Keratinocyte (primary cell): ENCODE data around the gene MRPL43. TPM values are rescaled to one million over a fixed set of nuclear protein-coding genes. Genes with fewer than 3 reads are reported as not detected.

ENCODE experiments used
- DNase-seq: peaks from one replicate; pipeline ENCODE4 v3.0.0-alpha.2; 2011; ENCODE audit warnings: low read depth, missing footprints, low spot score
- FAIRE-seq: peaks from 2 replicates; lab custom pipeline; 2011; peaks lifted over from hg19 to GRCh38; lab: Jason Lieb, UNC
- H2AFZ ChIP-seq: 2 replicates; pipeline ENCODE4 v1.6.0; 2012; ENCODE audit warnings: low read length, control low read depth, inconsistent platforms; ENCODE audit not compliant: control insufficient read depth
- H3K27ac ChIP-seq: 2 replicates; pipeline ENCODE4 v1.5.1; 2011; ENCODE audit warnings: low read length; ENCODE audit not compliant: control insufficient read depth, insufficient read depth
- H3K27me3 ChIP-seq: 3 replicates; pipeline ENCODE4 v1.6.0; 2011; ENCODE audit warnings: low read length; ENCODE audit not compliant: control insufficient read depth, insufficient read depth; ENCODE audit errors: extremely low read depth
- H3K36me3 ChIP-seq, 2 experiments: 2 replicates in 1 of 2; 3 replicates in 1 of 2; pipeline ENCODE4 v1.5.1; 2011; ENCODE audit warnings: low read length in 2 of 2, mild to moderate bottlenecking in 1 of 2; ENCODE audit not compliant: control insufficient read depth in 2 of 2, insufficient read depth in 2 of 2; ENCODE audit errors: extremely low read depth in 1 of 2
- H3K4me1 ChIP-seq: 3 replicates; pipeline ENCODE4 v1.5.1; 2011; ENCODE audit warnings: low read length; ENCODE audit not compliant: control insufficient read depth, insufficient read depth; ENCODE audit errors: extremely low read depth
- H3K4me2 ChIP-seq: 3 replicates; pipeline ENCODE4 v1.6.0; 2011; ENCODE audit warnings: low read depth, low read length; ENCODE audit not compliant: control insufficient read depth, insufficient read depth; ENCODE audit errors: extremely low read depth
- H3K4me3 ChIP-seq, 3 experiments: fragments of 200-600 bp in 1 of 3; sonication (generic) in 1 of 3; 2 replicates in 2 of 3; 3 replicates in 1 of 3; pipeline ENCODE4 v1.5.1; 2011 to 2016; ENCODE audit warnings: low read length in 3 of 3, mild to moderate bottlenecking in 3 of 3, control low read depth in 2 of 3, inconsistent platforms in 1 of 3, low read depth in 1 of 3, mixed read lengths in 1 of 3, mixed run types in 1 of 3, moderate library complexity in 1 of 3; ENCODE audit not compliant: control insufficient read depth in 2 of 3, insufficient read depth in 2 of 3; ENCODE audit errors: extremely low read depth in 1 of 3
- H3K79me2 ChIP-seq: 2 replicates; pipeline ENCODE4 v1.6.0; 2012; ENCODE audit warnings: low read length; ENCODE audit not compliant: control insufficient read depth, insufficient read depth
- H3K9ac ChIP-seq: 3 replicates; pipeline ENCODE4 v1.6.0; 2011; ENCODE audit warnings: low read length; ENCODE audit not compliant: control insufficient read depth, insufficient read depth; ENCODE audit errors: extremely low read depth
- H3K9me1 ChIP-seq: 3 replicates; pipeline ENCODE4 v1.6.0; 2011; ENCODE audit warnings: low read length; ENCODE audit not compliant: control insufficient read depth, insufficient read depth; ENCODE audit errors: extremely low read depth
- H3K9me3 ChIP-seq: 2 replicates; pipeline ENCODE4 v1.5.1; 2012; ENCODE audit warnings: low read depth, low read length; ENCODE audit not compliant: control insufficient read depth
- H4K20me1 ChIP-seq: 3 replicates; pipeline ENCODE4 v1.6.0; 2011; ENCODE audit warnings: low read length; ENCODE audit not compliant: control insufficient read depth, insufficient read depth; ENCODE audit errors: extremely low read depth
- EZH2 ChIP-seq: IDR thresholded peaks from one replicate; pipeline ENCODE4 v1.6.1; 2012; ENCODE audit warnings: inconsistent platforms, mild to moderate bottlenecking, low read length, moderate library complexity
- dilution Hi-C: fragments of 300-500 bp; cut with MboI; formaldehyde crosslinking; loops from one replicate; pipeline ENCODE4 v1.7.0; 2020; ENCODE audit warnings: low sequenced_read_pairs; ENCODE audit not compliant: extremely low pct_ligation_motif_present
- polyA plus RNA-seq, 5 experiments: library from polyadenylated mRNA; depleted of rRNA in 3 of 5; stranded (reverse) in 3 of 5; stranded (forward) in 1 of 5; unstranded in 1 of 5; fragments of >200 nt; gene quantifications; 1 replicate in 1 of 5; 2 replicates in 3 of 5; 3 replicates in 1 of 5; pipeline versions ENCODE4 v1.2.1 to v1.2.3, GENCODE V29; 2011 to 2012; ENCODE audit warnings: missing spikeins in 2 of 5, low read depth in 1 of 5, low replicate concordance in 1 of 5
- TF ChIP-seq, protein P1 (sequence below), 3 experiments: IDR thresholded peaks in 1 of 3; conservative IDR thresholded peaks in 1 of 3; optimal IDR thresholded peaks in 1 of 3; 2 replicates in 2 of 3; 3 replicates in 1 of 3; pipeline versions ENCODE3 to v1.5.1; 2011; ENCODE audit warnings: low read length in 3 of 3, mild to moderate bottlenecking in 3 of 3, moderate library complexity in 2 of 3, control low read depth in 1 of 3, inconsistent platforms in 1 of 3; ENCODE audit not compliant: insufficient read depth in 2 of 3; ENCODE audit errors: extremely low read depth in 1 of 3

The MRPL43 gene
- polyA plus RNA-seq, 1 donor (not counting 4 experiments of a cell fraction or from before 2014, with no cell fraction given), result 71.1 TPM

DNA sequence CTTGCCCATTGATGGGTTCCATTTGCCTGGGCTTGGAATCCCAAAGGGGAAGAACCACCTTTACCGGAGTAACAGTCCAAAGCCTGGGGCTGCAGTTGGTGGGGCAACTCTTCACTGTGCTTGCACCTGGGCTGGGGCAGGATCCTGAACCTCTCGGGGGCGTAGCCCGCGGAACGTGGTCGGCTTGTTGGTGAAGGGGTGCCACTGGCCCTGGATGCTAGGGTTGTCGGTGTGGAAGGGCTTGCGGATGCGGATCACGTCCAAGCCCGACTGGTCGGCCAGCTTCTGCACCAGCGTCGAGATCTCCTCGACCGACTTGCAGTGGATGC lies 710 bp downstream of the MRPL43 start:
- Histone ChIP-seq H3K27ac (peak overlapping the region; percentile 63), H4K20me1 (no peaks in the 10 kb centered on the region), H3K4me2 (peak overlapping the region; percentile 97), H2AFZ (peak overlapping the region; percentile 99), H3K4me1 (peaks cover 17% of the 10 kb centered on the region), H3K9me1 (peaks cover 4% of the 10 kb centered on the region), H3K9ac (peak overlapping the region; percentile 85), H3K36me3 (peaks cover 26 to 41% of the 10 kb centered on the region in 2 experiments), H3K79me2 (peaks cover 56% of the 10 kb centered on the region), H3K9me3 (no peaks in the 10 kb centered on the region), H3K27me3 (no peaks in the 10 kb centered on the region), H3K4me3 (peak overlapping the region; percentile 85 to 98 (median 87))
- no peak for DNase-seq
- dilution Hi-C loops, result no loop called here
- TF ChIP-seq EZH2, result no peak
- TF ChIP-seq, protein P1, sequence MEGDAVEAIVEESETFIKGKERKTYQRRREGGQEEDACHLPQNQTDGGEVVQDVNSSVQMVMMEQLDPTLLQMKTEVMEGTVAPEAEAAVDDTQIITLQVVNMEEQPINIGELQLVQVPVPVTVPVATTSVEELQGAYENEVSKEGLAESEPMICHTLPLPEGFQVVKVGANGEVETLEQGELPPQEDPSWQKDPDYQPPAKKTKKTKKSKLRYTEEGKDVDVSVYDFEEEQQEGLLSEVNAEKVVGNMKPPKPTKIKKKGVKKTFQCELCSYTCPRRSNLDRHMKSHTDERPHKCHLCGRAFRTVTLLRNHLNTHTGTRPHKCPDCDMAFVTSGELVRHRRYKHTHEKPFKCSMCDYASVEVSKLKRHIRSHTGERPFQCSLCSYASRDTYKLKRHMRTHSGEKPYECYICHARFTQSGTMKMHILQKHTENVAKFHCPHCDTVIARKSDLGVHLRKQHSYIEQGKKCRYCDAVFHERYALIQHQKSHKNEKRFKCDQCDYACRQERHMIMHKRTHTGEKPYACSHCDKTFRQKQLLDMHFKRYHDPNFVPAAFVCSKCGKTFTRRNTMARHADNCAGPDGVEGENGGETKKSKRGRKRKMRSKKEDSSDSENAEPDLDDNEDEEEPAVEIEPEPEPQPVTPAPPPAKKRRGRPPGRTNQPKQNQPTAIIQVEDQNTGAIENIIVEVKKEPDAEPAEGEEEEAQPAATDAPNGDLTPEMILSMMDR (optimal IDR thresholded peaks at IDR 0.05 in 1 of 3, IDR thresholded peaks at IDR 0.05 in 1 of 3, conservative IDR thresholded peaks at IDR 0.05 in 1 of 3; ENCODE audit: extremely low read depth in 1 of 3, insufficient read depth in 2 of 3, low read length in 3 of 3), result no peak
- FAIRE-seq, result no peak

DNA sequence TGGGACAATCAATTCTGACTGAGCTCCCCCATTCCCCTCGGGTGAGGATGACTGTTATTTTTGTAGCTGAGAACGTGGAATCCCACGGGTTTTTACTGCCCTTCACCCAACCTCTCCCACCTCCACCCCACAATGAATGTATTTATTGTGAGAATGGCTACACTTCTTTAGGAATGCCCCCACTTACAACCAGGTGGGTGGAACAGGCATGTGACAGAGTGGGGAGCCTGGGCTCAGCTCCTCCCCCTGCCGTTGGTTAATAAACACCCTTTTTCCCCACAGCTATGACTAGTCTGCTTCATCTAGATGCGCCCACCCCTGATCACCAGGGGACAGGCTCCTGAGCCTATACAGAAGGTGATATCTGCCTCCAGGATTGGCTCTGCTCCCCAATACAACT lies 2.0 kb downstream of the MRPL43 start:
- H3K4me2 ChIP-seq, result no peak overlapping the region
- peaks cover 17% of the 10 kb centered on the region for H3K4me1 ChIP-seq
- peaks cover 46% of the 10 kb centered on the region for H3K79me2 ChIP-seq
- dilution Hi-C loops, result no loop called here
- H3K9me1 ChIP-seq, result peaks cover 4% of the 10 kb centered on the region
- H2AFZ ChIP-seq, result no peak overlapping the region
- no peak overlapping the region for H3K9ac ChIP-seq
- no peaks in the 10 kb centered on the region for H3K9me3 ChIP-seq
- DNase-seq (no peak), FAIRE-seq (no peak)
- H3K27ac ChIP-seq, result no peak overlapping the region
- no peak for TF ChIP-seq EZH2
- H4K20me1 ChIP-seq, result no peaks in the 10 kb centered on the region
- H3K4me3 ChIP-seq, result no peak overlapping the region
- no peaks in the 10 kb centered on the region for H3K27me3 ChIP-seq
- peaks cover 18 to 30% of the 10 kb centered on the region in 2 experiments for H3K36me3 ChIP-seq

DNA sequence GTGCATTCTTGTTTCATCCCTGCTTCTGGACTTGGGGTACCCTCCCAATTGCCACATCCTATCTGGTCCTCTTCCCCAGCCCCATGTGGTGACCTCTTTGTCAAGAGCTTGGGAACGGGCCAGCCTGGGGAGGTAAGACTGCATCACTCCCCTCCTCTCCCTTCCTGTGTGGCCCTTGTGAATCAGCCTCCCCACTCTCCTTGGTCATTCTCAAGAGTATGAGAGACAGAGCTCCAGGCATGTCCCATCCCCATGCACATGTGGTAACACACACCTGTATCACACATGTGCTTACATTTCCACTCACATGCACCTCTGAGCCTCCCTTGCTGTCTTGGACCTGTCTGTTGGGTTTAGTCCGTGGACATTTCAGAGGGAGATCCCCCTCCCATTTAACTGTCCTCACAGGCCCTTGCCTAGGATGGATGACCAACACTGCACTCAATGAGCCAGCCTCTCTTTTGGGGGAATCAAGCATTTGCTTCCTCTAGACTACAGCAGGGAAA lies 2.6 kb downstream of the MRPL43 start:
- no peak for DNase-seq
- dilution Hi-C loops, result no loop called here
- H3K36me3 ChIP-seq, result peaks cover 16 to 31% of the 10 kb centered on the region in 2 experiments

More for the DNA sequence above, 2.6 kb downstream of the MRPL43 start:
- TF ChIP-seq, protein P1 (optimal IDR thresholded peaks at IDR 0.05 in 1 of 3, IDR thresholded peaks at IDR 0.05 in 1 of 3, conservative IDR thresholded peaks at IDR 0.05 in 1 of 3; ENCODE audit: extremely low read depth in 1 of 3, insufficient read depth in 2 of 3, low read length in 3 of 3), result no peak
- no peak for TF ChIP-seq EZH2
- Histone ChIP-seq H3K79me2 (peaks cover 40% of the 10 kb centered on the region), H3K27ac (no peak overlapping the region), H3K27me3 (no peaks in the 10 kb centered on the region), H3K9ac (no peak overlapping the region), H3K9me1 (peaks cover 4% of the 10 kb centered on the region), H3K4me3 (no peak overlapping the region), H3K4me2 (no peak overlapping the region), H2AFZ (no peak overlapping the region), H3K9me3 (no peaks in the 10 kb centered on the region), H4K20me1 (no peaks in the 10 kb centered on the region), H3K4me1 (peaks cover 17% of the 10 kb centered on the region)
- no peak for FAIRE-seq
